ENCODE data around the gene CLOCK. TPM values are rescaled to one million over a fixed set of nuclear protein-coding genes. Genes with fewer than 3 reads are reported as not detected.

Gene CLOCK
- total and polyA plus RNA-seq, 2 of the 13 experiments (the other 11 are each of a cell fraction or from before 2014, with no cell fraction given) = 8.8 to 13.5 TPM

DNA sequence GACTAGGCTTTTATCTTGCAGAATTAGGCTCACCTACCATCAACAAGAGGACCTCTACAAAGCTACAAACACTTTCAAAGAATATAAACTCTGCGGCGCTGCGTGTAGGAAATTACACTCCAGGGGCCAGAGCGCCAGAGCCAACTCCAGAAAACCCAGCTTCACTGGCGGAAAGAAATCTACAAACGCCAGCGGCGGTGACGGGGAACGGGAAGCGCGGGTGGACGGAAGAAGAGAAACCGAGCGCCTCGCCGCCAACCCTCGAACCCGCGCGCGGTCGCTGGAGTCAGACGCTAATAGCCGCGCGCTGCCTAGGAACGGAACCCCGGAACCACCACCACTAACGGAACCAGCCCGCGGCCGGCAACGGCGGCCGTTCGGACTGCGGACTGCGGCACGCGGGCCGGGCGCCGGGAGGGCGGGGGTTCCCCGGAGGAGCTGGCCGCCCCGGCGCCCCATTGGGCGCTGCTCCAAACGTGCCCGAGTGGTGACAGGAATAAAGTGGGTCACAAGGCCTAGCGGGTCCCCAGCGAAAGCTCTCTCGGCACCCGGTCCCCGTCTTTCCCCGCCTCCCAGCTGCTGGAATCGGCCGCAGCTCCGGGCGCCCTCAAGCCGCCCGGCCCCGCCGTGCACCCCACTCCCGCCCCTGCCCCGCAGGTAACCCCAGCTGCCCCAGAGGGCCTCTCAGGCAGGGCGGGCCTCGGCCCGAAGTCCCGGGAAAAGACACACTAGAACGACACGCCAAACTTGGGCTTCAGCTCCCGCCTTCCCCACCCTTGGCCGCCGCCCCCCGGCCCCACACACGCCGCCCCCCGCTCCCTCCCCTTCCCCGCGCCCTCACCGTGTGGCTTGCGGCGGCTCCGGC lies 836 bp downstream of the CLOCK start (continued):
- TF ChIP-seq, protein P1, sequence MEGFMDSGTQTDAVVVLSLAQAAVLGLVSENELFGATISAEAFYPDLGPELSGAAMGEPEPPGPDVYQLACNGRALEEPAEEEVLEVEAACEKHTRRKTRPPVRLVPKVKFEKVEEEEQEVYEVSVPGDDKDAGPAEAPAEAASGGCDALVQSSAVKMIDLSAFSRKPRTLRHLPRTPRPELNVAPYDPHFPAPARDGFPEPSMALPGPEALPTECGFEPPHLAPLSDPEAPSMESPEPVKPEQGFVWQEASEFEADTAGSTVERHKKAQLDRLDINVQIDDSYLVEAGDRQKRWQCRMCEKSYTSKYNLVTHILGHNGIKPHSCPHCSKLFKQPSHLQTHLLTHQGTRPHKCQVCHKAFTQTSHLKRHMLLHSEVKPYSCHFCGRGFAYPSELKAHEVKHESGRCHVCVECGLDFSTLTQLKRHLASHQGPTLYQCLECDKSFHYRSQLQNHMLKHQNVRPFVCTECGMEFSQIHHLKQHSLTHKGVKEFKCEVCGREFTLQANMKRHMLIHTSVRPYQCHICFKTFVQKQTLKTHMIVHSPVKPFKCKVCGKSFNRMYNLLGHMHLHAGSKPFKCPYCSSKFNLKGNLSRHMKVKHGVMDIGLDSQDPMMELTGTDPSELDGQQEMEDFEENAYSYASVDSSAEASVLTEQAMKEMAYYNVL (CRISPR knock-in tag; IDR thresholded peaks at IDR 0.05; ENCODE audit: borderline replicate concordance) = peak; percentile 43; the same call in 1 of the 2 replicates
- TF ChIP-seq, protein P2, sequence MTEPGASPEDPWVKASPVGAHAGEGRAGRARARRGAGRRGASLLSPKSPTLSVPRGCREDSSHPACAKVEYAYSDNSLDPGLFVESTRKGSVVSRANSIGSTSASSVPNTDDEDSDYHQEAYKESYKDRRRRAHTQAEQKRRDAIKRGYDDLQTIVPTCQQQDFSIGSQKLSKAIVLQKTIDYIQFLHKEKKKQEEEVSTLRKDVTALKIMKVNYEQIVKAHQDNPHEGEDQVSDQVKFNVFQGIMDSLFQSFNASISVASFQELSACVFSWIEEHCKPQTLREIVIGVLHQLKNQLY (CRISPR knock-in tag; IDR thresholded peaks at IDR 0.05) = no peak
- TF ChIP-seq GTF2F1 (IDR thresholded peaks at IDR 0.05; ENCODE audit: low read length) (no peak), ZNF792 (CRISPR knock-in tag; IDR thresholded peaks at IDR 0.05) (no peak), CCAR2 (optimal IDR thresholded peaks at IDR 0.05; ENCODE audit: low read depth, low read length) (no peak), MTF2 (CRISPR knock-in tag; IDR thresholded peaks at IDR 0.05; ENCODE audit: borderline replicate concordance) (no peak), ZNF550 (CRISPR knock-in tag; IDR thresholded peaks at IDR 0.05; ENCODE audit: borderline replicate concordance) (no peak), KDM1A (CRISPR knock-in tag; IDR thresholded peaks at IDR 0.05) (no peak)
- TF ChIP-seq, protein P3, sequence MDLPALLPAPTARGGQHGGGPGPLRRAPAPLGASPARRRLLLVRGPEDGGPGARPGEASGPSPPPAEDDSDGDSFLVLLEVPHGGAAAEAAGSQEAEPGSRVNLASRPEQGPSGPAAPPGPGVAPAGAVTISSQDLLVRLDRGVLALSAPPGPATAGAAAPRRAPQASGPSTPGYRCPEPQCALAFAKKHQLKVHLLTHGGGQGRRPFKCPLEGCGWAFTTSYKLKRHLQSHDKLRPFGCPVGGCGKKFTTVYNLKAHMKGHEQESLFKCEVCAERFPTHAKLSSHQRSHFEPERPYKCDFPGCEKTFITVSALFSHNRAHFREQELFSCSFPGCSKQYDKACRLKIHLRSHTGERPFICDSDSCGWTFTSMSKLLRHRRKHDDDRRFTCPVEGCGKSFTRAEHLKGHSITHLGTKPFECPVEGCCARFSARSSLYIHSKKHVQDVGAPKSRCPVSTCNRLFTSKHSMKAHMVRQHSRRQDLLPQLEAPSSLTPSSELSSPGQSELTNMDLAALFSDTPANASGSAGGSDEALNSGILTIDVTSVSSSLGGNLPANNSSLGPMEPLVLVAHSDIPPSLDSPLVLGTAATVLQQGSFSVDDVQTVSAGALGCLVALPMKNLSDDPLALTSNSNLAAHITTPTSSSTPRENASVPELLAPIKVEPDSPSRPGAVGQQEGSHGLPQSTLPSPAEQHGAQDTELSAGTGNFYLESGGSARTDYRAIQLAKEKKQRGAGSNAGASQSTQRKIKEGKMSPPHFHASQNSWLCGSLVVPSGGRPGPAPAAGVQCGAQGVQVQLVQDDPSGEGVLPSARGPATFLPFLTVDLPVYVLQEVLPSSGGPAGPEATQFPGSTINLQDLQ (CRISPR knock-in tag; IDR thresholded peaks at IDR 0.05) = peak; percentile 53; the same call in 1 of the 2 replicates
- TF ChIP-seq, protein P4, sequence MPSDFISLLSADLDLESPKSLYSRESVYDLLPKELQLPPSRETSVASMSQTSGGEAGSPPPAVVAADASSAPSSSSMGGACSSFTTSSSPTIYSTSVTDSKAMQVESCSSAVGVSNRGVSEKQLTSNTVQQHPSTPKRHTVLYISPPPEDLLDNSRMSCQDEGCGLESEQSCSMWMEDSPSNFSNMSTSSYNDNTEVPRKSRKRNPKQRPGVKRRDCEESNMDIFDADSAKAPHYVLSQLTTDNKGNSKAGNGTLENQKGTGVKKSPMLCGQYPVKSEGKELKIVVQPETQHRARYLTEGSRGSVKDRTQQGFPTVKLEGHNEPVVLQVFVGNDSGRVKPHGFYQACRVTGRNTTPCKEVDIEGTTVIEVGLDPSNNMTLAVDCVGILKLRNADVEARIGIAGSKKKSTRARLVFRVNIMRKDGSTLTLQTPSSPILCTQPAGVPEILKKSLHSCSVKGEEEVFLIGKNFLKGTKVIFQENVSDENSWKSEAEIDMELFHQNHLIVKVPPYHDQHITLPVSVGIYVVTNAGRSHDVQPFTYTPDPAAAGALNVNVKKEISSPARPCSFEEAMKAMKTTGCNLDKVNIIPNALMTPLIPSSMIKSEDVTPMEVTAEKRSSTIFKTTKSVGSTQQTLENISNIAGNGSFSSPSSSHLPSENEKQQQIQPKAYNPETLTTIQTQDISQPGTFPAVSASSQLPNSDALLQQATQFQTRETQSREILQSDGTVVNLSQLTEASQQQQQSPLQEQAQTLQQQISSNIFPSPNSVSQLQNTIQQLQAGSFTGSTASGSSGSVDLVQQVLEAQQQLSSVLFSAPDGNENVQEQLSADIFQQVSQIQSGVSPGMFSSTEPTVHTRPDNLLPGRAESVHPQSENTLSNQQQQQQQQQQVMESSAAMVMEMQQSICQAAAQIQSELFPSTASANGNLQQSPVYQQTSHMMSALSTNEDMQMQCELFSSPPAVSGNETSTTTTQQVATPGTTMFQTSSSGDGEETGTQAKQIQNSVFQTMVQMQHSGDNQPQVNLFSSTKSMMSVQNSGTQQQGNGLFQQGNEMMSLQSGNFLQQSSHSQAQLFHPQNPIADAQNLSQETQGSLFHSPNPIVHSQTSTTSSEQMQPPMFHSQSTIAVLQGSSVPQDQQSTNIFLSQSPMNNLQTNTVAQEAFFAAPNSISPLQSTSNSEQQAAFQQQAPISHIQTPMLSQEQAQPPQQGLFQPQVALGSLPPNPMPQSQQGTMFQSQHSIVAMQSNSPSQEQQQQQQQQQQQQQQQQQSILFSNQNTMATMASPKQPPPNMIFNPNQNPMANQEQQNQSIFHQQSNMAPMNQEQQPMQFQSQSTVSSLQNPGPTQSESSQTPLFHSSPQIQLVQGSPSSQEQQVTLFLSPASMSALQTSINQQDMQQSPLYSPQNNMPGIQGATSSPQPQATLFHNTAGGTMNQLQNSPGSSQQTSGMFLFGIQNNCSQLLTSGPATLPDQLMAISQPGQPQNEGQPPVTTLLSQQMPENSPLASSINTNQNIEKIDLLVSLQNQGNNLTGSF (CRISPR knock-in tag; IDR thresholded peaks at IDR 0.05) = no peak
- TF ChIP-seq, protein P5, sequence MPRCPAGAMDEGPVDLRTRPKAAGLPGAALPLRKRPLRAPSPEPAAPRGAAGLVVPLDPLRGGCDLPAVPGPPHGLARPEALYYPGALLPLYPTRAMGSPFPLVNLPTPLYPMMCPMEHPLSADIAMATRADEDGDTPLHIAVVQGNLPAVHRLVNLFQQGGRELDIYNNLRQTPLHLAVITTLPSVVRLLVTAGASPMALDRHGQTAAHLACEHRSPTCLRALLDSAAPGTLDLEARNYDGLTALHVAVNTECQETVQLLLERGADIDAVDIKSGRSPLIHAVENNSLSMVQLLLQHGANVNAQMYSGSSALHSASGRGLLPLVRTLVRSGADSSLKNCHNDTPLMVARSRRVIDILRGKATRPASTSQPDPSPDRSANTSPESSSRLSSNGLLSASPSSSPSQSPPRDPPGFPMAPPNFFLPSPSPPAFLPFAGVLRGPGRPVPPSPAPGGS (CRISPR knock-in tag; IDR thresholded peaks at IDR 0.05) = peak; percentile 70; the same call in 1 of the 2 replicates
- TF ChIP-seq, protein P6, sequence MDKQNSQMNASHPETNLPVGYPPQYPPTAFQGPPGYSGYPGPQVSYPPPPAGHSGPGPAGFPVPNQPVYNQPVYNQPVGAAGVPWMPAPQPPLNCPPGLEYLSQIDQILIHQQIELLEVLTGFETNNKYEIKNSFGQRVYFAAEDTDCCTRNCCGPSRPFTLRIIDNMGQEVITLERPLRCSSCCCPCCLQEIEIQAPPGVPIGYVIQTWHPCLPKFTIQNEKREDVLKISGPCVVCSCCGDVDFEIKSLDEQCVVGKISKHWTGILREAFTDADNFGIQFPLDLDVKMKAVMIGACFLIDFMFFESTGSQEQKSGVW (CRISPR knock-in tag; IDR thresholded peaks at IDR 0.05; ENCODE audit: borderline replicate concordance) = 0 out of 2 replicates have a peak, but pooled peaks have one; percentile 36
- TF ChIP-seq, protein P7, sequence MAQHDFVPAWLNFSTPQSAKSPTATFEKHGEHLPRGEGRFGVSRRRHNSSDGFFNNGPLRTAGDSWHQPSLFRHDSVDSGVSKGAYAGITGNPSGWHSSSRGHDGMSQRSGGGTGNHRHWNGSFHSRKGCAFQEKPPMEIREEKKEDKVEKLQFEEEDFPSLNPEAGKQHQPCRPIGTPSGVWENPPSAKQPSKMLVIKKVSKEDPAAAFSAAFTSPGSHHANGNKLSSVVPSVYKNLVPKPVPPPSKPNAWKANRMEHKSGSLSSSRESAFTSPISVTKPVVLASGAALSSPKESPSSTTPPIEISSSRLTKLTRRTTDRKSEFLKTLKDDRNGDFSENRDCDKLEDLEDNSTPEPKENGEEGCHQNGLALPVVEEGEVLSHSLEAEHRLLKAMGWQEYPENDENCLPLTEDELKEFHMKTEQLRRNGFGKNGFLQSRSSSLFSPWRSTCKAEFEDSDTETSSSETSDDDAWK (CRISPR knock-in tag; IDR thresholded peaks at IDR 0.05) = no peak
